ENCODE data around the gene LCTL. TPM values are rescaled to one million over a fixed set of nuclear protein-coding genes. Genes with fewer than 3 reads are reported as not detected.

The LCTL gene
- total and polyA plus RNA-seq, 2 donors (not counting 1 experiment from before 2014, with no cell fraction given): not detected

DNA sequence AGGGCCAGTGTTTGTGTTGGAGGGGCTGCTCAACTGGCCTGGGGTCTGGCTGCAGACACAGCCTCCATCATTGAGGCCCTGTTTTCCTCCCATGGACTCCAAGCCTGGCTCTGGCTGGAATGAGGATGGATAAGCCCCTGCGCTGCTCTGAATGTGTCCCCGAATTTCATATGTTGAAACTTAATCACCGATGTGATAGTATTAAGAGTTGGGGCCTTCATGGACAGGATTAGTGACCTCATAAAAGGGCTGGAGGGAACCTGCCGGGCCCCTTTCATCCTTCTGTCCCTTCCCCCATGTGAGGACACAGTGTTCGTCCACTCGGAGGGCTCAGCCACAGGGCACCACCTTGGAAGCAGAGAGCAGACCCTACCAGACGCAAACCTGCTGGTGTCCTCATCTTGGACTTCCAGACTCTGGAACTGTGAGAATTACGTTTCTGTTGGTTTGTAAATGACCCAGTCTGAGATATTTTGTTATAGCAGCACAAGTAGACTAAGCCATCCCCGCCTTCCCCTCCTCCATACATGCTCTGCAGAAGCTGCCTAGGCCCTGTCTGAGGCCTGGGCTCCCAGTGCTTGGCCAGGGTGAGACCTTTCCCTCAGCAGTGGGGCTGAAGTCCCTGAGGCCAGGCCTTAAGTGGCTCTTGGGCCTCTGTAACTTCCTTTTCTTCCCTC, 3.8 kb upstream of the LCTL start:
- Histone ChIP-seq H3K36me3 (replicated peaks in 1 of 2; ENCODE audit: control extremely low read depth in 1 of 2, control insufficient read depth in 1 of 2, extremely low read depth in 1 of 2, insufficient read depth in 2 of 2, low read length in 1 of 2) (no peaks in the 10 kb centered on the region), H3K9ac (ENCODE audit: low read length) (no peak overlapping the region), H4K20me1 (ENCODE audit: control insufficient read depth, insufficient read depth, low read length, poor library complexity, severe bottlenecking) (no peaks in the 10 kb centered on the region), H2AFZ (ENCODE audit: insufficient read depth, low read depth, low read length, poor library complexity, severe bottlenecking) (no peak overlapping the region), H3K9me3 (ENCODE audit: control extremely low read depth in 1 of 3, control insufficient read depth in 2 of 3, insufficient read depth in 1 of 3, low read length in 2 of 3) (no peaks in the 10 kb centered on the region), H3K4me2 (replicated peaks; ENCODE audit: low read depth, low read length, poor library complexity, severe bottlenecking) (no peak overlapping the region), H3K4me3 (ENCODE audit: control extremely low read depth in 1 of 5, extremely low read depth in 1 of 5, insufficient read depth in 1 of 5, low read depth in 2 of 5, low read length in 4 of 5) (no peak overlapping the region), H3K27ac (ENCODE audit: low read length in 2 of 2) (no peak overlapping the region), H3K79me2 (ENCODE audit: control insufficient read depth, insufficient read depth, low read length) (no peaks in the 10 kb centered on the region), H3K4me1 (ENCODE audit: control insufficient read depth in 2 of 2, insufficient read depth in 2 of 2, low read length in 2 of 2) (peaks cover 5 to 6% of the 10 kb centered on the region in 2 donors), H3K27me3 (replicated peaks in 1 of 4; ENCODE audit: control extremely low read depth in 1 of 4, control insufficient read depth in 3 of 4, insufficient read depth in 4 of 4, low read length in 3 of 4) (no peaks in the 10 kb centered on the region)
- no peak for TF ChIP-seq EZH2 (IDR thresholded peaks at IDR 0.05; ENCODE audit: borderline replicate concordance, insufficient read depth, low read depth, low read length, poor library complexity, severe bottlenecking)
- TF ChIP-seq, protein P1, sequence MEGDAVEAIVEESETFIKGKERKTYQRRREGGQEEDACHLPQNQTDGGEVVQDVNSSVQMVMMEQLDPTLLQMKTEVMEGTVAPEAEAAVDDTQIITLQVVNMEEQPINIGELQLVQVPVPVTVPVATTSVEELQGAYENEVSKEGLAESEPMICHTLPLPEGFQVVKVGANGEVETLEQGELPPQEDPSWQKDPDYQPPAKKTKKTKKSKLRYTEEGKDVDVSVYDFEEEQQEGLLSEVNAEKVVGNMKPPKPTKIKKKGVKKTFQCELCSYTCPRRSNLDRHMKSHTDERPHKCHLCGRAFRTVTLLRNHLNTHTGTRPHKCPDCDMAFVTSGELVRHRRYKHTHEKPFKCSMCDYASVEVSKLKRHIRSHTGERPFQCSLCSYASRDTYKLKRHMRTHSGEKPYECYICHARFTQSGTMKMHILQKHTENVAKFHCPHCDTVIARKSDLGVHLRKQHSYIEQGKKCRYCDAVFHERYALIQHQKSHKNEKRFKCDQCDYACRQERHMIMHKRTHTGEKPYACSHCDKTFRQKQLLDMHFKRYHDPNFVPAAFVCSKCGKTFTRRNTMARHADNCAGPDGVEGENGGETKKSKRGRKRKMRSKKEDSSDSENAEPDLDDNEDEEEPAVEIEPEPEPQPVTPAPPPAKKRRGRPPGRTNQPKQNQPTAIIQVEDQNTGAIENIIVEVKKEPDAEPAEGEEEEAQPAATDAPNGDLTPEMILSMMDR (IDR thresholded peaks at IDR 0.05): no peak
- no peak overlapping the region for H3K27ac Mint-ChIP-seq
- H3K4me3 Mint-ChIP-seq: no peak overlapping the region
- H3K9me3 Mint-ChIP-seq (ENCODE audit: insufficient read depth): no peaks in the 10 kb centered on the region
- peaks cover 8% of the 10 kb centered on the region for H3K4me1 Mint-ChIP-seq
- no peak for ATAC-seq (ENCODE audit: low read depth)
- H3K27me3 Mint-ChIP-seq: no peaks in the 10 kb centered on the region
- no peak for DNase-seq
- intact Hi-C loops (cut with micrococcal nuclease): no loop called here
- POLR2A ChIA-PET: no interaction called here
- WGBS (ENCODE audit: insufficient coverage): 100% methylated on average over 4 of the region's 9 CpGs
- CTCF ChIA-PET: no interaction called here

DNA sequence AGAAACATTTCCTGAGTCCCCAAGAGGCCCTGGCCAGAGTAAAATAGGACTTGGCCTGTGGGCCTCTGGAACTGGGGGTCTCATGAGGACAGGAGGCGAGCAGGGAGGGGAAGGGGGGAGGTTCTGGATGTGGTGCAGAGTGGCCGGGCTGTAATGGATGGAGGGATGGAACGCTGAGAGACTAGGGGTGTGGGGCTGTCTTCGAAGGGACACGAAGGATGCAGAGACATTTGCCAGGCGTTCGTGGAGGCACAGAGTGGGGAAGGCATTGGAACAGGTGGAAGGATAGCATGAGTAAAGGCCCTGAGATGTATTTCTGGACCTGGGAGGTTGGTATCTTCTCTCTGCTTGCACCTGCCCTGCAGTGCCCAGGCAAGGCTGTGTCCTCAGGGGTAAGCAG, 2.1 kb upstream of the LCTL start:
- H3K4me3 Mint-ChIP-seq: no peak overlapping the region
- H3K9ac ChIP-seq (ENCODE audit: low read length): no peak overlapping the region

More for the DNA sequence above, 2.1 kb upstream of the LCTL start:
- H2AFZ ChIP-seq (ENCODE audit: insufficient read depth, low read depth, low read length, poor library complexity, severe bottlenecking): no peak overlapping the region
- Mint-ChIP-seq H3K27ac (no peak overlapping the region), H3K27me3 (no peaks in the 10 kb centered on the region), H3K9me3 (ENCODE audit: insufficient read depth) (no peaks in the 10 kb centered on the region), H3K4me1 (peaks cover 5% of the 10 kb centered on the region)
- H3K4me2 ChIP-seq (replicated peaks; ENCODE audit: low read depth, low read length, poor library complexity, severe bottlenecking): no peak overlapping the region
- no peaks in the 10 kb centered on the region for H3K9me3 ChIP-seq (ENCODE audit: control extremely low read depth in 1 of 3, control insufficient read depth in 2 of 3, insufficient read depth in 1 of 3, low read length in 2 of 3)
- no peak overlapping the region for H3K4me3 ChIP-seq (ENCODE audit: control extremely low read depth in 1 of 5, extremely low read depth in 1 of 5, insufficient read depth in 1 of 5, low read depth in 2 of 5, low read length in 4 of 5)
- POLR2A ChIA-PET: no interaction called here
- intact Hi-C loops (cut with micrococcal nuclease): no loop called here
- CTCF ChIA-PET: interaction anchor here (1.4 kb wide), 2 partner anchors 16 to 70 kb away, joined by 3 read pairs; partner anchors contain the start of gene SNAPC5
- ATAC-seq (ENCODE audit: low read depth) (no peak), DNase-seq (no peak)
- no peaks in the 10 kb centered on the region for H3K36me3 ChIP-seq (replicated peaks in 1 of 2; ENCODE audit: control extremely low read depth in 1 of 2, control insufficient read depth in 1 of 2, extremely low read depth in 1 of 2, insufficient read depth in 2 of 2, low read length in 1 of 2)
- TF ChIP-seq, protein P1 (IDR thresholded peaks at IDR 0.05): no peak
- no peak for TF ChIP-seq EZH2 (IDR thresholded peaks at IDR 0.05; ENCODE audit: borderline replicate concordance, insufficient read depth, low read depth, low read length, poor library complexity, severe bottlenecking)
- no peak overlapping the region for H3K27ac ChIP-seq (ENCODE audit: low read length in 2 of 2)
- no peaks in the 10 kb centered on the region for H3K79me2 ChIP-seq (ENCODE audit: control insufficient read depth, insufficient read depth, low read length)
- no peaks in the 10 kb centered on the region for H4K20me1 ChIP-seq (ENCODE audit: control insufficient read depth, insufficient read depth, low read length, poor library complexity, severe bottlenecking)
- WGBS (ENCODE audit: insufficient coverage): 97% methylated on average over 7 of the region's 7 CpGs
- H3K4me1 ChIP-seq (ENCODE audit: control insufficient read depth in 2 of 2, insufficient read depth in 2 of 2, low read length in 2 of 2): peaks cover 5 to 6% of the 10 kb centered on the region in 2 donors
- H3K27me3 ChIP-seq (replicated peaks in 1 of 4; ENCODE audit: control extremely low read depth in 1 of 4, control insufficient read depth in 3 of 4, insufficient read depth in 4 of 4, low read length in 3 of 4): no peaks in the 10 kb centered on the region

Measured in B cell (primary cell).